GM18907 (cell line): ENCODE results near the gene LRTM2.

ENCODE experiments used
- ATAC-seq: cut with Tn5 transposase; IDR thresholded peaks from one replicate; pipeline ENCODE4 v1.9.1; 2021; ENCODE audit warnings: mild to moderate bottlenecking, moderate library complexity; ENCODE audit not compliant: unreplicated experiment

The LRTM2 gene

GRCh38 chr12:1820191-1820895 lies at the start of gene LRTM2:
Gene LRTM2, plus strand, starts transcription at chr12:1820565. Its CDS starts 7,584 bp downstream, at chr12:1828149.
- no peak for ATAC-seq

GRCh38 chr12:1773937-1774655 lies 46.3 kb upstream of the LRTM2 start:
- ATAC-seq = no peak

- no peak for ATAC-seq
Measured at GRCh38 chr12:1776170-1776921, 44.0 kb upstream of the LRTM2 start.

GRCh38 chr12:1777798-1778197 lies 42.6 kb upstream of the LRTM2 start:
- no peak for ATAC-seq

GRCh38 chr12:1778911-1779310 lies 41.5 kb upstream of the LRTM2 start:
- no peak for ATAC-seq

- no peak for ATAC-seq
Measured at GRCh38 chr12:1779783-1780182, 40.6 kb upstream of the LRTM2 start.

GRCh38 chr12:1781772-1782171 lies 38.6 kb upstream of the LRTM2 start:
- ATAC-seq = no peak

- no peak for ATAC-seq
Measured at GRCh38 chr12:1782215-1782614, 38.1 kb upstream of the LRTM2 start.

GRCh38 chr12:1787714-1788113 lies 32.7 kb upstream of the LRTM2 start:
- no peak for ATAC-seq

- ATAC-seq = no peak
Measured at GRCh38 chr12:1790444-1790843, 29.9 kb upstream of the LRTM2 start.

GRCh38 chr12:1791104-1791841 lies 29.1 kb upstream of the LRTM2 start:
- no peak for ATAC-seq

- ATAC-seq = no peak
Measured at GRCh38 chr12:1792406-1792805, 28.0 kb upstream of the LRTM2 start.

- no peak for ATAC-seq
Measured at GRCh38 chr12:1793426-1794210, 26.7 kb upstream of the LRTM2 start.

GRCh38 chr12:1794440-1795090 lies 25.8 kb upstream of the LRTM2 start:
- no peak for ATAC-seq

- no peak for ATAC-seq
Measured at GRCh38 chr12:1795221-1795784, 25.1 kb upstream of the LRTM2 start.

- ATAC-seq = peak; percentile 84
Measured at GRCh38 chr12:1795785-1796514, 24.4 kb upstream of the LRTM2 start.

- ATAC-seq = peak; percentile 31
Measured at GRCh38 chr12:1796515-1797010, 23.8 kb upstream of the LRTM2 start.
